ENCODE results near the gene RYR1. TPM values are rescaled to one million over a fixed set of nuclear protein-coding genes. Genes with fewer than 3 reads are reported as not detected.

Gene RYR1
- polyA plus RNA-seq, 1 experiment: not detected

DNA sequence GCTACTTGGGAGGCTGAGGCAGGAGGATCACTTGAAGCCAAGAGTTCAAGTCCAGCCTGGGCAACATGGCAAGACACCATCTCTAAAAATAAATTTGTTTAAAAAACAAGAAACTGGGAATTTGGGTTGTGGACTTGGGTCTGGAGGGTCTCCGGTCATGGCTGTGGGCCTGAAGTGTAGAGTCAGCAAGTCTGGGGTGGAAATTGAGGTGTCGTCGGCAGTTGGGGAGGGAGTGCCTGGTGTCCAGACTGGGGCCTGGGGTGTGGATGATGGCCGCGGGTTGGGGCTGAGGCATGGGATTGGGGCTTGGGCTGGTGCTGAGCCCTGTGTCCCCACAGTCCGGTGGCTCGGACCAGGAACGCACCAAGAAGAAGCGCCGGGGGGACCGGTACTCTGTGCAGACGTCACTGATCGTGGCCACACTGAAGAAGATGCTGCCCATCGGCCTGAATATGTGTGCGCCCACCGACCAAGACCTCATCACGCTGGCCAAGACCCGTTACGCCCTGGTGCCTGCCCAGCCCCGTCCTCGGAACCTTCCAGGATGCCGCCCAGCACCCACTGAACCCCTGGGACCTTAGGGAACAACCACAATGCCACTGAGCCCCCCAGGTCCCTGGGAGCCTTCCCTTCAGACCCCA is 91.6 kb downstream of the RYR1 start:
- H3K4me3 ChIP-seq (ENCODE audit: low read depth, low read length): no peak overlapping the region
- POLR2A ChIA-PET: no interaction called here
- TF ChIP-seq, protein P1, sequence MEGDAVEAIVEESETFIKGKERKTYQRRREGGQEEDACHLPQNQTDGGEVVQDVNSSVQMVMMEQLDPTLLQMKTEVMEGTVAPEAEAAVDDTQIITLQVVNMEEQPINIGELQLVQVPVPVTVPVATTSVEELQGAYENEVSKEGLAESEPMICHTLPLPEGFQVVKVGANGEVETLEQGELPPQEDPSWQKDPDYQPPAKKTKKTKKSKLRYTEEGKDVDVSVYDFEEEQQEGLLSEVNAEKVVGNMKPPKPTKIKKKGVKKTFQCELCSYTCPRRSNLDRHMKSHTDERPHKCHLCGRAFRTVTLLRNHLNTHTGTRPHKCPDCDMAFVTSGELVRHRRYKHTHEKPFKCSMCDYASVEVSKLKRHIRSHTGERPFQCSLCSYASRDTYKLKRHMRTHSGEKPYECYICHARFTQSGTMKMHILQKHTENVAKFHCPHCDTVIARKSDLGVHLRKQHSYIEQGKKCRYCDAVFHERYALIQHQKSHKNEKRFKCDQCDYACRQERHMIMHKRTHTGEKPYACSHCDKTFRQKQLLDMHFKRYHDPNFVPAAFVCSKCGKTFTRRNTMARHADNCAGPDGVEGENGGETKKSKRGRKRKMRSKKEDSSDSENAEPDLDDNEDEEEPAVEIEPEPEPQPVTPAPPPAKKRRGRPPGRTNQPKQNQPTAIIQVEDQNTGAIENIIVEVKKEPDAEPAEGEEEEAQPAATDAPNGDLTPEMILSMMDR (IDR thresholded peaks at IDR 0.05; ENCODE audit: low read depth, low read length): no peak
- DNase-seq (ENCODE audit: low read depth, low spot score): no peak
- no peak overlapping the region for H3K27ac ChIP-seq (ENCODE audit: low read depth, low read length)
- H3K27me3 ChIP-seq (ENCODE audit: control insufficient read depth, insufficient read depth, low read length): no peaks in the 10 kb centered on the region
- CTCF ChIA-PET: no interaction called here
- peaks cover 3% of the 10 kb centered on the region; the same call in 1 of the 2 replicates for H3K9me3 ChIP-seq (ENCODE audit: control insufficient read depth, insufficient read depth, low read length)

DNA sequence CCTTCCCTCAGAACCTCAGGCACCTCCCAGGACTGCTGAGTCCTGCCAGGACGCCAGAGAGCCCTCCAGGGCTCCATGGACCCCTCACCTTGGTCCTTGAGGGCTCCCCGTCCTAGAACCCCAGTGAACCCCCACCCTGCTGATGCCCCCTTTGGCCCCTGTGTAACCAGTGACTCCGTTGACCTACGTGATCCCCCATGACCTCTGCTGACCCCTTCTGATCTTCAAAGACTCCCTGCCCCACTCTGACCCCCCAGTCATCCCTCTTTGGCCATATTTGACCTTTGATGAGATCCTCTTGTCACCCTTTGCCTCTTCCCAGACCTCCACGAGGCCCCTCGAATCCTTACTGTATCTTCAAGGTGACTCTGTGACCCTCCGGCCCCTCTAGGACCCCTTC is 92.9 kb downstream of the RYR1 start:
- no peaks in the 10 kb centered on the region for H3K27me3 ChIP-seq (ENCODE audit: control insufficient read depth, insufficient read depth, low read length)
- H3K27ac ChIP-seq (ENCODE audit: low read depth, low read length): no peak overlapping the region
- POLR2A ChIA-PET: no interaction called here
- H3K4me3 ChIP-seq (ENCODE audit: low read depth, low read length): no peak overlapping the region
- DNase-seq (ENCODE audit: low read depth, low spot score): no peak
- peaks cover 3% of the 10 kb centered on the region; the same call in 1 of the 2 replicates for H3K9me3 ChIP-seq (ENCODE audit: control insufficient read depth, insufficient read depth, low read length)
- CTCF ChIA-PET: no interaction called here
- TF ChIP-seq, protein P1 (IDR thresholded peaks at IDR 0.05; ENCODE audit: low read depth, low read length): no peak

DNA sequence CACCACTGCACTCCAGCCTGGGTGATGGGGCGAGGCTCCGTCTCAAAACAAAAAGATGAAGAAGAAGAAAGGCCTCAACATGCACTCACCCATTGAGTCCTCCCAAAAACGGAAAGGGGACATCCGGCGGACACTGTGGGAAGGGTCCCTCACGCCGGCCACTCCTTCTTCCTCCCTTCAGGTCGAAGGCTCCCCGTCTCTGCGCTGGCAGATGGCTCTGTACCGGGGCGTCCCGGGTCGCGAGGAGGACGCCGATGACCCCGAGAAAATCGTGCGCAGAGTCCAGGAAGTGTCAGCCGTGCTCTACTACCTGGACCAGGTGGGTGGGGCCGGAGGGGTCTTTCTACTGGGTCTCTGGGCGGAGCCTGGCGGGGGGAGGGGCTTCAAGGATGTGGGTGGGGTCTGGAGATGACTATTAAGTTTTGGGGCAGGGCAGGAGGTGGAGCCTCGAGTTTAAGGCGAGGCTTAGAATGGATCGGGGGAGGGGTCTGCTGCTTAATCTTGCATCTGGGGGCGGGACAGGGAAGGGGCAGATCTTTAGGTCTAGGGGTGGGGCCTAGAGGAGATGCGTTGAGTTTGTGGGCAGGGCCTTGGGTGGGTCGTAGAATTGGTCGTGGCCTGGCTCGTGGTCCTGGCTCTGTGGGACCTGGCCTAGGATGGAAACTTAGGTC is 94.1 kb downstream of the RYR1 start:
- Histone ChIP-seq H3K27me3 (ENCODE audit: control insufficient read depth, insufficient read depth, low read length) (no peaks in the 10 kb centered on the region), H3K27ac (ENCODE audit: low read depth, low read length) (no peak overlapping the region), H3K4me3 (ENCODE audit: low read depth, low read length) (no peak overlapping the region), H3K9me3 (ENCODE audit: control insufficient read depth, insufficient read depth, low read length) (peaks cover 3% of the 10 kb centered on the region; the same call in 1 of the 2 replicates)
- ChIA-PET POLR2A (no interaction called here), CTCF (no interaction called here)
- no peak for DNase-seq (ENCODE audit: low read depth, low spot score)
- TF ChIP-seq, protein P1 (IDR thresholded peaks at IDR 0.05; ENCODE audit: low read depth, low read length): no peak

DNA sequence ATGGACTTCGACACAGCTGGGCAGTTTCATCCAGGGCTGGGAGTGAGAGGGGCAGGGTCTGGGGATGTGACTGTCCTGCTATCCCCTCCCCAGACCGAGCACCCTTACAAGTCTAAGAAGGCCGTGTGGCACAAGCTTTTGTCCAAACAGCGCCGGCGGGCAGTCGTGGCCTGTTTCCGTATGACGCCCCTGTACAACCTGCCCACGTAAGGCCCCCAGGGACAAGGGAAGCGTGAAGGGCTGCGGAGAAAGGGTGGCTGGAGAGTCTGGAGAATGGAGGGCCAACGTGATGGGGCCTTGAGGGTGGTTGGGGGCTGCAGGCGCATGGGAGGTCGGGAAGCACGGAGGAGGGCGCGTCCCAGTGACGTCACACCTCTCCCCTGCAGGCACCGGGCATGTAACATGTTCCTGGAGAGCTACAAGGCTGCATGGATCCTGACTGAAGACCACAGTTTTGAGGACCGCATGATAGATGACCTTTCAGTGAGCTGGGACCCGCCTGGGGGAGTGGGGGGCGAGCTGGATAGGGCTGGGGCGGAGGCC is 94.8 kb downstream of the RYR1 start:
- TF ChIP-seq, protein P1 (IDR thresholded peaks at IDR 0.05; ENCODE audit: low read depth, low read length): no peak
- CTCF ChIA-PET: no interaction called here
- no peak for DNase-seq (ENCODE audit: low read depth, low spot score)
- Histone ChIP-seq H3K27ac (ENCODE audit: low read depth, low read length) (no peak overlapping the region), H3K9me3 (ENCODE audit: control insufficient read depth, insufficient read depth, low read length) (peaks cover 3% of the 10 kb centered on the region; the same call in 1 of the 2 replicates), H3K4me3 (ENCODE audit: low read depth, low read length) (no peak overlapping the region), H3K27me3 (ENCODE audit: control insufficient read depth, insufficient read depth, low read length) (peaks cover 2% of the 10 kb centered on the region)
- POLR2A ChIA-PET: no interaction called here

DNA sequence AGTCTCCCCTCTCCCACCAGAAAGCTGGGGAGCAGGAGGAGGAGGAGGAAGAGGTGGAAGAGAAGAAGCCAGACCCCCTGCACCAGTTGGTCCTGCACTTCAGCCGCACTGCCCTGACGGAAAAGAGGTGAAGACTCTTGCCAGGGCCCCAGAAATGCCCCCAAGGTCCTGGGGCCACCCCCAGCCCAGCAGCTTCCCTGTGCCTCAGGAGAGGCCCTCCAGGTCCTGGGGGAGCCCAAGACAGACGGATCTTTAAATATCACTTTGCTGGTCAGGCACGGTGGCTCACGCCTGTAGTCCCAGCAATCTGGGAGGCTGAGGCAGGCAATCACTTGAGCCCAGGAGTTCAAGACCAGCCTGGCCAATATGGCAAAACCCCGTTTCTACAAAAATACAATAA is 95.4 kb downstream of the RYR1 start:
- CTCF ChIA-PET: no interaction called here
- POLR2A ChIA-PET: no interaction called here

More for the DNA sequence above, 95.4 kb downstream of the RYR1 start:
- TF ChIP-seq, protein P1 (IDR thresholded peaks at IDR 0.05; ENCODE audit: low read depth, low read length): no peak
- no peak overlapping the region for H3K27ac ChIP-seq (ENCODE audit: low read depth, low read length)
- H3K27me3 ChIP-seq (ENCODE audit: control insufficient read depth, insufficient read depth, low read length): peaks cover 2% of the 10 kb centered on the region
- DNase-seq (ENCODE audit: low read depth, low spot score): no peak
- H3K9me3 ChIP-seq (ENCODE audit: control insufficient read depth, insufficient read depth, low read length): peaks cover 3% of the 10 kb centered on the region; the same call in 1 of the 2 replicates
- H3K4me3 ChIP-seq (ENCODE audit: low read depth, low read length): no peak overlapping the region
